HUES48 (cell line): ENCODE results near the gene GPR141.
A peak's percentile ranks its signal among the peaks of the same experiment; 100 is the strongest.

ENCODE experiments used
- H3K27ac ChIP-seq: one replicate; pipeline ENCODE4 v1.7.0; 2013; ENCODE audit warnings: low read depth, low read length, inconsistent platforms
- H3K27me3 ChIP-seq: 2 replicates; pipeline ENCODE4 v1.6.1; 2013; ENCODE audit warnings: mild to moderate bottlenecking, low read length; ENCODE audit not compliant: control insufficient read depth, insufficient read depth
- H3K36me3 ChIP-seq: 2 replicates; pipeline ENCODE4 v1.6.1; 2013; ENCODE audit warnings: low read length; ENCODE audit not compliant: control insufficient read depth, insufficient read depth
- H3K4me1 ChIP-seq: 2 replicates; pipeline ENCODE4 v1.6.1; 2013; ENCODE audit warnings: mild to moderate bottlenecking, low read length; ENCODE audit not compliant: control insufficient read depth, insufficient read depth
- H3K4me3 ChIP-seq: 2 replicates; pipeline ENCODE4 v1.5.1; 2013; ENCODE audit warnings: mild to moderate bottlenecking, low read depth, low read length
- H3K9ac ChIP-seq: 2 replicates; pipeline ENCODE4 v1.6.1; 2013; ENCODE audit warnings: mild to moderate bottlenecking, low read depth, low read length, moderate library complexity
- H3K9me3 ChIP-seq: 2 replicates; pipeline ENCODE4 v1.6.1; 2013; ENCODE audit warnings: low read length; ENCODE audit not compliant: control insufficient read depth, insufficient read depth

The GPR141 gene

GRCh38 chr7:37683246-37684120 lies at the start of gene GPR141:
GPR141 (plus strand) TSS chr7:37683766; CDS start chr7:37740394, 56,628 bp downstream.
- H3K9ac ChIP-seq: no peak within 1 kb of the TSS

GRCh38 chr7:37635346-37635745 lies 48.2 kb upstream of the GPR141 start:
- no peak overlapping the region for H3K27ac ChIP-seq
- no peak overlapping the region for H3K4me3 ChIP-seq
- H3K9ac ChIP-seq: no peak overlapping the region
- no peaks in the 10 kb centered on the region for H3K9me3 ChIP-seq
- no peaks in the 10 kb centered on the region for H3K4me1 ChIP-seq
- H3K36me3 ChIP-seq: no peaks in the 10 kb centered on the region
- no peaks in the 10 kb centered on the region for H3K27me3 ChIP-seq

More at GRCh38 chr7:37683246-37684120, at the start of gene GPR141:
- Histone ChIP-seq H3K27ac (no peak within 1 kb of the TSS), H3K4me1 (peaks cover 16% of the 10 kb centered on the region), H3K36me3 (no peaks in the 10 kb centered on the region), H3K9me3 (no peaks in the 10 kb centered on the region), H3K27me3 (no peaks in the 10 kb centered on the region), H3K4me3 (no peak within 1 kb of the TSS)

- Histone ChIP-seq H3K4me1 (peaks cover 15% of the 10 kb centered on the region), H3K27ac (no peak overlapping the region), H3K4me3 (no peak overlapping the region), H3K9ac (no peak overlapping the region; the same call in 1 of the 2 replicates), H3K36me3 (no peaks in the 10 kb centered on the region), H3K27me3 (no peaks in the 10 kb centered on the region), H3K9me3 (no peaks in the 10 kb centered on the region)
Measured at GRCh38 chr7:37642028-37642540, 41.5 kb upstream of the GPR141 start.

GRCh38 chr7:37643876-37644275 lies 39.7 kb upstream of the GPR141 start:
- Histone ChIP-seq H3K27me3 (no peaks in the 10 kb centered on the region), H3K36me3 (no peaks in the 10 kb centered on the region), H3K9ac (no peak overlapping the region), H3K4me1 (peaks cover 15% of the 10 kb centered on the region), H3K4me3 (0 out of 2 replicates have a peak overlapping the region, but pooled peaks have one; percentile 24), H3K27ac (peak overlapping the region; percentile 61), H3K9me3 (no peaks in the 10 kb centered on the region)

GRCh38 chr7:37645282-37646050 lies 38.1 kb upstream of the GPR141 start:
- Histone ChIP-seq H3K4me3 (no peak overlapping the region), H3K9ac (no peak overlapping the region), H3K4me1 (peaks cover 15% of the 10 kb centered on the region), H3K36me3 (no peaks in the 10 kb centered on the region), H3K9me3 (no peaks in the 10 kb centered on the region), H3K27me3 (no peaks in the 10 kb centered on the region), H3K27ac (no peak overlapping the region)

- no peak overlapping the region for H3K27ac ChIP-seq
- no peaks in the 10 kb centered on the region for H3K36me3 ChIP-seq
- no peaks in the 10 kb centered on the region for H3K27me3 ChIP-seq
- no peak overlapping the region for H3K9ac ChIP-seq
- no peak overlapping the region for H3K4me3 ChIP-seq
- H3K4me1 ChIP-seq: no peaks in the 10 kb centered on the region
- no peaks in the 10 kb centered on the region for H3K9me3 ChIP-seq
Measured at GRCh38 chr7:37656913-37657530, 26.5 kb upstream of the GPR141 start.

GRCh38 chr7:37657816-37658215 lies 25.8 kb upstream of the GPR141 start:
- H3K27ac ChIP-seq: no peak overlapping the region
- H3K36me3 ChIP-seq: no peaks in the 10 kb centered on the region

GRCh38 chr7:37659971-37660565 lies 23.5 kb upstream of the GPR141 start:
- Histone ChIP-seq H3K4me3 (no peak overlapping the region), H3K9me3 (no peaks in the 10 kb centered on the region), H3K27me3 (no peaks in the 10 kb centered on the region), H3K9ac (no peak overlapping the region), H3K36me3 (no peaks in the 10 kb centered on the region), H3K4me1 (peaks cover 12% of the 10 kb centered on the region), H3K27ac (no peak overlapping the region)

More at GRCh38 chr7:37657816-37658215, 25.8 kb upstream of the GPR141 start:
- Histone ChIP-seq H3K4me3 (no peak overlapping the region), H3K9ac (no peak overlapping the region), H3K9me3 (no peaks in the 10 kb centered on the region), H3K27me3 (no peaks in the 10 kb centered on the region), H3K4me1 (no peaks in the 10 kb centered on the region)

GRCh38 chr7:37660614-37661013 lies 23.0 kb upstream of the GPR141 start:
- Histone ChIP-seq H3K36me3 (no peaks in the 10 kb centered on the region), H3K9me3 (no peaks in the 10 kb centered on the region), H3K9ac (no peak overlapping the region), H3K27me3 (no peaks in the 10 kb centered on the region), H3K4me1 (peaks cover 17% of the 10 kb centered on the region), H3K4me3 (no peak overlapping the region), H3K27ac (no peak overlapping the region)

- H3K27ac ChIP-seq: no peak overlapping the region
- no peak overlapping the region for H3K9ac ChIP-seq
- no peak overlapping the region for H3K4me3 ChIP-seq
- no peaks in the 10 kb centered on the region for H3K27me3 ChIP-seq
- no peaks in the 10 kb centered on the region for H3K9me3 ChIP-seq
- H3K36me3 ChIP-seq: no peaks in the 10 kb centered on the region
- H3K4me1 ChIP-seq: peaks cover 31% of the 10 kb centered on the region
Measured at GRCh38 chr7:37663693-37664092, 19.9 kb upstream of the GPR141 start.
